Sigmoid colon (tissue), 7 donors: ENCODE results near the gene BAX. TPM values are rescaled to one million over a fixed set of nuclear protein-coding genes. Genes with fewer than 3 reads are reported as not detected.
A peak's percentile ranks its signal among the peaks of the same experiment; 100 is the strongest.

Experiments used
- DNase-seq: peaks from one replicate; pipeline ENCODE4 v3.0.0-alpha.2; 2019
- H3K27ac ChIP-seq, 4 donors: fragments of 200-600 bp; sonication (generic); one replicate each; pipeline ENCODE4 v1.5.1; 2016 to 2019; ENCODE audit warnings: mild to moderate bottlenecking in 1 of 4
- H3K27me3 ChIP-seq, 3 donors: fragments of 200-600 bp; sonication (generic); one replicate each; pipeline ENCODE4 v1.5.1; 2019; ENCODE audit warnings: mild to moderate bottlenecking in 1 of 3
- H3K36me3 ChIP-seq, 4 donors: fragments of 200-600 bp; sonication (generic); one replicate each; pipeline ENCODE4 v1.5.1; 2016 to 2019
- H3K4me1 ChIP-seq, 4 donors: fragments of 200-600 bp; sonication (generic); one replicate each; pipeline ENCODE4 v1.5.1; 2017 to 2019
- H3K4me3 ChIP-seq, 4 donors: fragments of 200-600 bp; sonication (generic); one replicate each; pipeline ENCODE4 v1.5.1; 2017 to 2019; ENCODE audit warnings: mild to moderate bottlenecking in 2 of 4, moderate library complexity in 1 of 4
- H3K9me3 ChIP-seq, 4 donors: fragments of 200-600 bp in 3 of 4; sonication (generic) in 3 of 4; one replicate each; pipeline versions ENCODE4 v1.5.1 to v1.6.1; 2013 to 2019
- EP300 ChIP-seq, 4 donors: sonication (generic); formaldehyde crosslinking; IDR thresholded peaks; one replicate each; pipeline ENCODE4 v1.6.1; 2017; ENCODE audit warnings: antibody characterized with exemption in 4 of 4
- POLR2A ChIP-seq, 2 donors: fragments of 450-650 bp; IDR thresholded peaks; one replicate each; pipeline ENCODE4 v1.6.1; 2016; ENCODE audit warnings: antibody characterized with exemption in 2 of 2, mild to moderate bottlenecking in 2 of 2, moderate library complexity in 2 of 2
- POLR2AphosphoS5 ChIP-seq, 4 donors: sonication (generic); formaldehyde crosslinking; IDR thresholded peaks; one replicate each; pipeline ENCODE4 v1.6.1; 2017; ENCODE audit warnings: antibody characterized with exemption in 4 of 4
- WGBS, 2 donors: extraction: QIAGEN DNeasy Blood & Tissue Kit; methylation state at CpG; one replicate each; pipeline ENCODE4 v1.1.7; 2013; 5-methylcytosine and 5-hydroxymethylcytosine counted together
- intact Hi-C: fragments of 100-400 bp; cut with DNase I; formaldehyde crosslinking; loops from one replicate; pipeline ENCODE4 v1.15.1; 2023
- polyA plus RNA-seq, 3 donors: library from polyadenylated mRNA; stranded (reverse); fragments of 200-250 nt; gene quantifications; one replicate each; pipeline ENCODE4 v1.2.3, GENCODE V29; 2013
- total RNA-seq, 4 donors: library from RNA; depleted of rRNA; stranded (reverse); fragments of >200 nt; gene quantifications; one replicate each; pipeline ENCODE4 v1.1.0, GENCODE V29; 2016
- TF ChIP-seq, protein P1 (sequence below), 4 experiments: fragments of 450-650 bp in 3 of 4; fragments of 200-600 bp in 1 of 4; IDR thresholded peaks; one replicate each; pipeline ENCODE4 v1.5.1; 2016 to 2019; ENCODE audit warnings: antibody characterized with exemption in 4 of 4, mild to moderate bottlenecking in 3 of 4, moderate library complexity in 2 of 4
- donor health status: healthy with polysubstance abuse.
- donor health status: Bipolar disorder and iron deficiency.
- donor health status: healthy.

BAX gene
- total and polyA plus RNA-seq, 7 donors = 17.9 to 216 (median 61.5) TPM

DNA sequence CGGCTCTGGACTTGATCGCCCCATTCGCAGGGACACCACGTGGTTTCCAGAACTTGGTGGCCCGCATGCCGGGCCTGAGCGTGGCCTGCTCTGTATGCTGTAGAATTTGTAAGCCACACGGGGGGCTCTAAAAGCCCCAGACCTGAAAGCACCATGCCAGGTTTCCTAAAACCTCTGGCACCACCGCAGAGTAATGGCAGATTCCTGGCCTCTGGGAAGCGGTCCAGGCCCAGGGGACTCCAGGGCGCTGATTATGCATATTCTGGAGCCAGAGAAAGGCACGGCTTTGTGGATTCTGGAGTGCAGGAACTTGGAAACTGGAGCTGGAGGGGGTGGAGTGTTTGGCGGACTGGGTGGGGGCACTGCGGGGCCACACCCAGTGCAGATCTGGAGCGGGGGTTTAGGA lies 14.1 kb downstream of the BAX start:
- no peak for TF ChIP-seq POLR2AphosphoS5 (IDR thresholded peaks at IDR 0.05)
- TF ChIP-seq, protein P1, sequence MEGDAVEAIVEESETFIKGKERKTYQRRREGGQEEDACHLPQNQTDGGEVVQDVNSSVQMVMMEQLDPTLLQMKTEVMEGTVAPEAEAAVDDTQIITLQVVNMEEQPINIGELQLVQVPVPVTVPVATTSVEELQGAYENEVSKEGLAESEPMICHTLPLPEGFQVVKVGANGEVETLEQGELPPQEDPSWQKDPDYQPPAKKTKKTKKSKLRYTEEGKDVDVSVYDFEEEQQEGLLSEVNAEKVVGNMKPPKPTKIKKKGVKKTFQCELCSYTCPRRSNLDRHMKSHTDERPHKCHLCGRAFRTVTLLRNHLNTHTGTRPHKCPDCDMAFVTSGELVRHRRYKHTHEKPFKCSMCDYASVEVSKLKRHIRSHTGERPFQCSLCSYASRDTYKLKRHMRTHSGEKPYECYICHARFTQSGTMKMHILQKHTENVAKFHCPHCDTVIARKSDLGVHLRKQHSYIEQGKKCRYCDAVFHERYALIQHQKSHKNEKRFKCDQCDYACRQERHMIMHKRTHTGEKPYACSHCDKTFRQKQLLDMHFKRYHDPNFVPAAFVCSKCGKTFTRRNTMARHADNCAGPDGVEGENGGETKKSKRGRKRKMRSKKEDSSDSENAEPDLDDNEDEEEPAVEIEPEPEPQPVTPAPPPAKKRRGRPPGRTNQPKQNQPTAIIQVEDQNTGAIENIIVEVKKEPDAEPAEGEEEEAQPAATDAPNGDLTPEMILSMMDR (IDR thresholded peaks at IDR 0.05) = no peak
- no peak for TF ChIP-seq EP300 (IDR thresholded peaks at IDR 0.05)
- no peak for TF ChIP-seq POLR2A (IDR thresholded peaks at IDR 0.05)
- peak overlapping the region in 3 of 4 donors; percentile 91 to 98 (median 97) for H3K27ac ChIP-seq
- H3K4me1 ChIP-seq = peaks cover 0 to 39% (median 36%) of the 10 kb centered on the region in 4 donors
- peak; percentile 63 for DNase-seq
- WGBS, 2 donors = 90 to 93% methylated on average over 15 of the region's 15 CpGs
- no peaks in the 10 kb centered on the region for H3K9me3 ChIP-seq
- H3K27me3 ChIP-seq = no peaks in the 10 kb centered on the region
- peaks cover 14 to 67% (median 32%) of the 10 kb centered on the region in 4 donors for H3K36me3 ChIP-seq
- intact Hi-C loops = loop anchor here (10.0 kb wide), 1 partner anchor 334 kb away; the partner anchor contains the start of gene DBP
- H3K4me3 ChIP-seq = no peak overlapping the region

DNA sequence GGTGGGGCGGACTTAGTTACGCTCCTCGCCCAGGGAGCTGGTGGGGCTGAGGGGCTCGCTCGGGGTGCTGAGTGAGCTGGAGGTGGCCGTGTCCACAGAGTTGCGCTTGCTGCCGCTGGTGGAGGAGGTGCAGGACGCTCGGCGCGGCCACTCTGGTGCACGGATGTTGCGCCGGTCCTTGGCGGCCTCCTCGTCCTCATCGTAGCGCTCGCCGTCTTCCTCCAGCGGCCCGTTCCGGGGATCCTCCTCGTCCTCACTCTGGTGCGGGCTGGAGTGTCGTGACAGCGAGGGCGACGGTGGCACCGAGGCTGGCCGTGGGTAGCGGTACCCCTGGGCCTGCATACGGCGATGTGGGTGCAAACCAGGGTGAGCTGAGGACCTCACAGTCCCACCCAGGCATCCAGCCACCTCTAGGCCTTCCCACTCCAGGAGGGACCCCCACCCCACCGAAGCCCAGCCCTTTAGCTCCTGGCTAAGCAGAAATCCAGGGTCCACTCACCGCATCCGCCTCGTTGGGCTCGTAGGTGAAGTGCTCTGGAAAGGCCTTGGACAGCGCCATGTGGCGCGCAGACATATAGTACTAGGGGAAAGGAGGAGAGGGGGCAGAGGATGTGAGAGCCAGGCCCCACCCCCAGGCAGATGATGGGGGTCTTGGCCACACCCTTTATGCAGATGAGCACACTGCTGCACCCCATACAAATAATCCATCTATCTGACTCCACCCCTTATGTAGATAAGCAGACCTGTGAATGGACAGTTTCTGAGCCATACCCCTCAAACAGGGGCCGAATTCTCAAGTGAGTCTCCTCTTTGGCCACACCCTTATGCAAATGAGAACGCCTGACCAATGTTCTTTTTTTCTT lies 14.8 kb downstream of the BAX start:
- Histone ChIP-seq H3K4me3 (no peak overlapping the region), H3K36me3 (peaks cover 17 to 74% (median 38%) of the 10 kb centered on the region in 4 donors), H3K27ac (no peak overlapping the region), H3K4me1 (peaks cover 0 to 32% (median 29%) of the 10 kb centered on the region in 4 donors), H3K9me3 (no peaks in the 10 kb centered on the region), H3K27me3 (no peaks in the 10 kb centered on the region)
- intact Hi-C loops = loop anchor here (2.0 to 10.0 kb wide), 2 partner anchors 181 to 335 kb away; partner anchors contain the start of gene DBP
- WGBS, 2 donors = 95 to 96% methylated on average over 45 of the region's 45 CpGs
- no peak for TF ChIP-seq EP300 (IDR thresholded peaks at IDR 0.05)
- peak; percentile 61 for DNase-seq

DNA sequence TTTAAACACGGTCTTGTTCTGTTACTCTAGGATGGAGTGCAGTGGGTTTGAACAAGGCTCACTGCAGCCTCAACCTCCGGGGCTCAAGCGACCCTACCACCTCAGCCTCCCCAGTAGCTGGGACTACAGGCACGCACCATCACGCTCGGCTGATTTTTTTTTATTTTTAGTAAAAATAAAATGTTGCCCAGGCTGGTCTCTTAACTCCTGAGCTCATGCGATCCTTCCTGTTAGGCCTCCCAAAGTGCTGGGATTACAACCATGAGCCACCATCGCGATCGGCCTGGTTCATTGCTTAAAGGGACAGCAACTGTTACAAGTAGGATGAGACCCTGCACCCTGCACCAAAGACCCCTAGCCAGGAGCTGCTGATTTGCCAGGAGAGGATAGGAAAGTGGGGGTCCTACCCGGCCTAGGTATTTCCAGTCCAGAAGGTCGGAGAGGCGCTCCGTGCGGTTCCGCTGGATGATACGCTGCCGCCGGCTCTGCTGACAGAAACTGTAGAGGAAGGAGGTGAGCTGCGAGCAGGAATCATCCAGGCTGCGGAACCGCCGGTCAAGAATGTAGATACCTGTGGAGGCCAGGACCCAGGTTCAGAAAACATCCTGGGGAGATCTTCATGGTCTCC lies 15.6 kb downstream of the BAX start:
- no peaks in the 10 kb centered on the region for H3K9me3 ChIP-seq
- peak overlapping the region in 2 of 4 donors; percentile 30 to 35 for H3K27ac ChIP-seq
- intact Hi-C loops = loop anchor here (2.0 kb wide), 1 partner anchor 181 kb away; no protein-coding TSS in a partner anchor
- H3K4me3 ChIP-seq = no peak overlapping the region
- WGBS, 2 donors = 91 to 93% methylated on average over 23 of the region's 23 CpGs
- DNase-seq = no peak
- H3K36me3 ChIP-seq = peaks cover 17 to 77% (median 41%) of the 10 kb centered on the region in 4 donors
- TF ChIP-seq POLR2AphosphoS5 (IDR thresholded peaks at IDR 0.05) (no peak), POLR2A (IDR thresholded peaks at IDR 0.05) (no peak), EP300 (IDR thresholded peaks at IDR 0.05) (no peak)
- TF ChIP-seq, protein P1 (IDR thresholded peaks at IDR 0.05) = no peak
- H3K4me1 ChIP-seq = peaks cover 0 to 29% (median 25%) of the 10 kb centered on the region in 4 donors
- H3K27me3 ChIP-seq = no peaks in the 10 kb centered on the region

DNA sequence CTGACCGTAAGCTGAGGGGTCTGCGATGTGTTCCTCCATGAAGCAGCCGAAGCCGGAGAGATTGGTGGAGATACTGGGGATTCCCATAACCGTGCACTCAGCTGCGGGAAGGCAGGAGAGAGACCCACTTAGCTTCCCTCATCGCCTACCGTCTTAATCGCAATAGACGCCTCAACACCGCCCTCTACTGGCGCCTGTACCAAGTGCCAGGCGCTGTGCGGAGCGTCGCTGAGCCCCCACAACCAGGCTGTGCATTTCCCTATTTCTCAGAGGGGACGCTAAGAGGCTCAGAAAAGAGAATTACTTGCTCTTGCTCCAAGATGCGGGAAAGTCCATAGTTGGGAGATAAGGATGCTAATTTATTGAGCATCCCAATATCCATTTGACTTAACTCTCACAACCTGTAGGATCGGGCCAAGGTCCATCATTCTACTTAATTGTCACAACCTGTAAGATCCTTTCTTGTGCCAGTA lies 16.3 kb downstream of the BAX start:
- WGBS, 2 donors = 20% methylated on average over 19 of the region's 19 CpGs
- Histone ChIP-seq H3K4me3 (no peak overlapping the region), H3K4me1 (peaks cover 0 to 29% (median 24%) of the 10 kb centered on the region in 4 donors), H3K9me3 (no peaks in the 10 kb centered on the region), H3K36me3 (peaks cover 17 to 78% (median 41%) of the 10 kb centered on the region in 4 donors), H3K27ac (peak overlapping the region in 2 of 4 donors; percentile 30 to 35), H3K27me3 (no peaks in the 10 kb centered on the region)
- no peak for TF ChIP-seq POLR2A (IDR thresholded peaks at IDR 0.05)
- TF ChIP-seq POLR2AphosphoS5 (IDR thresholded peaks at IDR 0.05) = peak in 2 of 4 donors; percentile 11 to 33
- TF ChIP-seq, protein P1 (IDR thresholded peaks at IDR 0.05) = peak; percentile 85 to 96 (median 88)
- TF ChIP-seq EP300 (IDR thresholded peaks at IDR 0.05) = no peak
- intact Hi-C loops = loop anchor here (2.0 kb wide), 1 partner anchor 182 kb away; no protein-coding TSS in a partner anchor
- DNase-seq = peak; percentile 86
